ENCODE results near the gene CTNNA3. TPM values are rescaled to one million over a fixed set of nuclear protein-coding genes. Genes with fewer than 3 reads are reported as not detected.

Gene CTNNA3
- total RNA-seq, 1 experiment from 2014 or later: not detected

DNA sequence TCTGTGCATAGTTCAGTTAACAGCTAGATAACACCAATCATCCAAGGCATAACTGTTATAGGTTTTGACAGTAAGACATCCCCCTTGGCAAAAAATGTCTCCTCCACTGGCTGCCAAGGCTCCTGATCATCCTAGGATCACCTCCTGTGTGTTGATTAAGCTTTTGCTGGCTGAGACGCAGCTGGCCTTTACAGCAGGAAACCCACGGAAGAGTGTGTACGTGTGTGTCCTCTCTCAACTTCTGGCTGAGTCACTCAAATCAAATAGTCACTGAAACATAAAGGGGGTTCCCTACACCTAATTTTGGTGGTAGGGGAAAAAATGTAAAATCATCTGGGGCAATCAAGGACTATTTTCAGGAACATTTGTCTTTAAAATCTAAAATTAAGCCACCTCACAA, 208.8 kb downstream of the CTNNA3 start:
- DNase-seq: no peak
- Histone ChIP-seq H3K9ac (ENCODE audit: low read length) (no peak overlapping the region), H3K36me3 (ENCODE audit: insufficient read depth, low read length) (no peaks in the 10 kb centered on the region), H2AFZ (ENCODE audit: low read length) (no peak overlapping the region), H3K4me2 (ENCODE audit: low read depth, low read length, poor library complexity, severe bottlenecking) (no peak overlapping the region), H3K79me2 (ENCODE audit: low read length) (no peaks in the 10 kb centered on the region), H3K27ac (ENCODE audit: low read length) (no peak overlapping the region), H3K9me2 (replicated peaks; ENCODE audit: insufficient read depth, low read length) (no peaks in the 10 kb centered on the region), H4K20me1 (ENCODE audit: insufficient read depth, low read depth, low read length) (no peaks in the 10 kb centered on the region), H3K9me3 (ENCODE audit: low read length) (no peaks in the 10 kb centered on the region), H3K4me1 (ENCODE audit: low read length) (no peaks in the 10 kb centered on the region), H3K27me3 (ENCODE audit: low read length) (no peaks in the 10 kb centered on the region), H3K4me3 (ENCODE audit: low read length) (no peak overlapping the region)

- H3K9me3 ChIP-seq (ENCODE audit: low read length): peaks cover 13% of the 10 kb centered on the region; the same call in 1 of the 2 replicates
- H3K4me2 ChIP-seq (ENCODE audit: low read depth, low read length, poor library complexity, severe bottlenecking): no peak overlapping the region
- H2AFZ ChIP-seq (ENCODE audit: low read length): no peak overlapping the region
- no peak overlapping the region for H3K9ac ChIP-seq (ENCODE audit: low read length)
- no peak overlapping the region for H3K4me3 ChIP-seq (ENCODE audit: low read length)
- H4K20me1 ChIP-seq (ENCODE audit: insufficient read depth, low read depth, low read length): no peaks in the 10 kb centered on the region
- no peaks in the 10 kb centered on the region for H3K4me1 ChIP-seq (ENCODE audit: low read length)
- no peaks in the 10 kb centered on the region for H3K36me3 ChIP-seq (ENCODE audit: insufficient read depth, low read length)
- no peak for DNase-seq
- H3K79me2 ChIP-seq (ENCODE audit: low read length): no peaks in the 10 kb centered on the region
- H3K27me3 ChIP-seq (ENCODE audit: low read length): no peaks in the 10 kb centered on the region
- no peak overlapping the region for H3K27ac ChIP-seq (ENCODE audit: low read length)
- no peaks in the 10 kb centered on the region for H3K9me2 ChIP-seq (replicated peaks; ENCODE audit: insufficient read depth, low read length)
Measured at GRCh38 chr10:67477868-67478267, 218.1 kb downstream of the CTNNA3 start.

DNA sequence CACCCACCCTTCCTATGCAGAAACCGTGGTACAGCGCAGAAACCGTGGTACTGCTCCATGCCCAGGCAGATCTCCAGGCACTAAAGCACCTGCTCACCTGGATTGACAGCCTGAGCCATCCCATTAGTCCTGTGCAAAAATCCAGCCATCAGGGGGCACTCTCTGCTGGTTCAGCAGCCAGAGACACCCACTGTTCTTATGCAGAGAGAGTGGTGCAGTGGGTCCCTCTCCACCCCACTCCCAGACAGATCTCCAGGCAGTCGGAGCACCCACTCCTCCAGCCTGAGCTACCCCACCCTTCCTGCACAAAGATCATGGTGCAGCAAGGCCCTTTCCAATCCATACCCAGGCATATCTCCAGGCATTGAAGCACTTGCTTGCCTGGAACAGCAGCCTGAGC, 219.8 kb downstream of the CTNNA3 start:
- H3K36me3 ChIP-seq (ENCODE audit: insufficient read depth, low read length): no peaks in the 10 kb centered on the region
- H3K79me2 ChIP-seq (ENCODE audit: low read length): no peaks in the 10 kb centered on the region
- H3K4me3 ChIP-seq (ENCODE audit: low read length): no peak overlapping the region
- H3K27me3 ChIP-seq (ENCODE audit: low read length): no peaks in the 10 kb centered on the region
- no peak overlapping the region for H3K27ac ChIP-seq (ENCODE audit: low read length)
- DNase-seq: no peak
- no peak overlapping the region for H3K9ac ChIP-seq (ENCODE audit: low read length)
- no peak overlapping the region for H2AFZ ChIP-seq (ENCODE audit: low read length)
- peaks cover 13% of the 10 kb centered on the region; the same call in 1 of the 2 replicates for H3K9me3 ChIP-seq (ENCODE audit: low read length)
- H3K4me1 ChIP-seq (ENCODE audit: low read length): no peaks in the 10 kb centered on the region
- no peaks in the 10 kb centered on the region for H4K20me1 ChIP-seq (ENCODE audit: insufficient read depth, low read depth, low read length)
- no peak overlapping the region for H3K4me2 ChIP-seq (ENCODE audit: low read depth, low read length, poor library complexity, severe bottlenecking)
- no peaks in the 10 kb centered on the region for H3K9me2 ChIP-seq (replicated peaks; ENCODE audit: insufficient read depth, low read length)

- DNase-seq: no peak
- H3K27ac ChIP-seq (ENCODE audit: low read length): no peak overlapping the region
- no peaks in the 10 kb centered on the region for H3K27me3 ChIP-seq (ENCODE audit: low read length)
- H3K79me2 ChIP-seq (ENCODE audit: low read length): no peaks in the 10 kb centered on the region
- H3K4me3 ChIP-seq (ENCODE audit: low read length): no peak overlapping the region
- H3K36me3 ChIP-seq (ENCODE audit: insufficient read depth, low read length): no peaks in the 10 kb centered on the region
- H3K4me2 ChIP-seq (ENCODE audit: low read depth, low read length, poor library complexity, severe bottlenecking): no peak overlapping the region
- no peaks in the 10 kb centered on the region for H4K20me1 ChIP-seq (ENCODE audit: insufficient read depth, low read depth, low read length)
- H3K4me1 ChIP-seq (ENCODE audit: low read length): no peaks in the 10 kb centered on the region
- H3K9me3 ChIP-seq (ENCODE audit: low read length): peaks cover 13% of the 10 kb centered on the region; the same call in 1 of the 2 replicates
- no peak overlapping the region for H2AFZ ChIP-seq (ENCODE audit: low read length)
- no peak overlapping the region for H3K9ac ChIP-seq (ENCODE audit: low read length)
- H3K9me2 ChIP-seq (replicated peaks; ENCODE audit: insufficient read depth, low read length): no peaks in the 10 kb centered on the region
Measured at GRCh38 chr10:67473850-67474633, 222.0 kb downstream of the CTNNA3 start.

GRCh38 chr10:67471022-67471421, 225.0 kb downstream of the CTNNA3 start:
- DNase-seq: no peak
- Histone ChIP-seq H3K4me1 (ENCODE audit: low read length) (no peaks in the 10 kb centered on the region), H3K9me3 (ENCODE audit: low read length) (no peaks in the 10 kb centered on the region), H3K9ac (ENCODE audit: low read length) (no peak overlapping the region), H2AFZ (ENCODE audit: low read length) (no peak overlapping the region), H3K27ac (ENCODE audit: low read length) (no peak overlapping the region), H3K36me3 (ENCODE audit: insufficient read depth, low read length) (no peaks in the 10 kb centered on the region), H3K27me3 (ENCODE audit: low read length) (no peaks in the 10 kb centered on the region), H3K4me2 (ENCODE audit: low read depth, low read length, poor library complexity, severe bottlenecking) (no peak overlapping the region), H4K20me1 (ENCODE audit: insufficient read depth, low read depth, low read length) (no peaks in the 10 kb centered on the region), H3K9me2 (replicated peaks; ENCODE audit: insufficient read depth, low read length) (no peaks in the 10 kb centered on the region), H3K79me2 (ENCODE audit: low read length) (no peaks in the 10 kb centered on the region), H3K4me3 (ENCODE audit: low read length) (no peak overlapping the region)

- Histone ChIP-seq H3K79me2 (ENCODE audit: low read length) (no peaks in the 10 kb centered on the region), H2AFZ (ENCODE audit: low read length) (no peak overlapping the region), H3K9ac (ENCODE audit: low read length) (no peak overlapping the region), H3K27ac (ENCODE audit: low read length) (no peak overlapping the region), H3K27me3 (ENCODE audit: low read length) (no peaks in the 10 kb centered on the region; the same call in 1 of the 2 replicates), H4K20me1 (ENCODE audit: insufficient read depth, low read depth, low read length) (no peaks in the 10 kb centered on the region), H3K4me2 (ENCODE audit: low read depth, low read length, poor library complexity, severe bottlenecking) (no peak overlapping the region), H3K36me3 (ENCODE audit: insufficient read depth, low read length) (no peaks in the 10 kb centered on the region), H3K9me2 (replicated peaks; ENCODE audit: insufficient read depth, low read length) (no peaks in the 10 kb centered on the region), H3K9me3 (ENCODE audit: low read length) (no peaks in the 10 kb centered on the region), H3K4me1 (ENCODE audit: low read length) (no peaks in the 10 kb centered on the region), H3K4me3 (ENCODE audit: low read length) (no peak overlapping the region)
- no peak for DNase-seq
Measured at GRCh38 chr10:67464278-67464677, 231.7 kb downstream of the CTNNA3 start.

GRCh38 chr10:67452892-67453291, 243.1 kb downstream of the CTNNA3 start:
- H3K79me2 ChIP-seq (ENCODE audit: low read length): no peaks in the 10 kb centered on the region
- no peaks in the 10 kb centered on the region for H3K9me2 ChIP-seq (replicated peaks; ENCODE audit: insufficient read depth, low read length)
- H3K9me3 ChIP-seq (ENCODE audit: low read length): no peaks in the 10 kb centered on the region
- H3K4me3 ChIP-seq (ENCODE audit: low read length): no peak overlapping the region
- H3K27me3 ChIP-seq (ENCODE audit: low read length): no peaks in the 10 kb centered on the region
- no peak overlapping the region for H3K9ac ChIP-seq (ENCODE audit: low read length)
- H3K36me3 ChIP-seq (ENCODE audit: insufficient read depth, low read length): no peaks in the 10 kb centered on the region
- no peak overlapping the region for H3K4me2 ChIP-seq (ENCODE audit: low read depth, low read length, poor library complexity, severe bottlenecking)
- H3K27ac ChIP-seq (ENCODE audit: low read length): no peak overlapping the region
- H4K20me1 ChIP-seq (ENCODE audit: insufficient read depth, low read depth, low read length): no peaks in the 10 kb centered on the region
- no peaks in the 10 kb centered on the region for H3K4me1 ChIP-seq (ENCODE audit: low read length)
- H2AFZ ChIP-seq (ENCODE audit: low read length): no peak overlapping the region
- no peak for DNase-seq

- H3K27ac ChIP-seq (ENCODE audit: low read length): no peak overlapping the region
- no peaks in the 10 kb centered on the region for H3K4me1 ChIP-seq (ENCODE audit: low read length)
- H3K4me2 ChIP-seq (ENCODE audit: low read depth, low read length, poor library complexity, severe bottlenecking): no peak overlapping the region
- H3K9me2 ChIP-seq (replicated peaks; ENCODE audit: insufficient read depth, low read length): no peaks in the 10 kb centered on the region
- no peak overlapping the region for H3K4me3 ChIP-seq (ENCODE audit: low read length)
- no peaks in the 10 kb centered on the region; the same call in 1 of the 2 replicates for H3K9me3 ChIP-seq (ENCODE audit: low read length)
- no peaks in the 10 kb centered on the region for H3K79me2 ChIP-seq (ENCODE audit: low read length)
- DNase-seq: no peak
- no peak overlapping the region for H3K9ac ChIP-seq (ENCODE audit: low read length)
- no peaks in the 10 kb centered on the region for H3K36me3 ChIP-seq (ENCODE audit: insufficient read depth, low read length)
- no peaks in the 10 kb centered on the region for H4K20me1 ChIP-seq (ENCODE audit: insufficient read depth, low read depth, low read length)
- no peak overlapping the region for H2AFZ ChIP-seq (ENCODE audit: low read length)
- no peaks in the 10 kb centered on the region for H3K27me3 ChIP-seq (ENCODE audit: low read length)
Measured at GRCh38 chr10:67438605-67439304, 257.2 kb downstream of the CTNNA3 start.

All from Karpas-422 (cell line).